Osteocyte (in vitro differentiated cells): ENCODE results near the gene CTXN3. TPM values are rescaled to one million over a fixed set of nuclear protein-coding genes. Genes with fewer than 3 reads are reported as not detected.

Experiments
- DNase-seq: peaks from one replicate; pipeline ENCODE4 v3.0.0; 2021; ENCODE audit warnings: mixed read lengths; ENCODE audit not compliant: unreplicated experiment; ENCODE audit errors: extremely low spot score
- H3K27ac Mint-ChIP-seq: one replicate; pipeline ENCODE4 v1.8.0; 2021; ENCODE audit warnings: mild to moderate bottlenecking, mixed read lengths; ENCODE audit not compliant: unreplicated experiment
- H3K27me3 Mint-ChIP-seq: one replicate; pipeline ENCODE4 v1.8.0; 2021; ENCODE audit warnings: mixed read lengths; ENCODE audit not compliant: unreplicated experiment
- H3K36me3 Mint-ChIP-seq: one replicate; pipeline ENCODE4 v1.8.0; 2021; ENCODE audit warnings: mixed read lengths; ENCODE audit not compliant: unreplicated experiment
- H3K4me1 Mint-ChIP-seq: one replicate; pipeline ENCODE4 v1.8.0; 2021; ENCODE audit warnings: mixed read lengths; ENCODE audit not compliant: unreplicated experiment
- H3K4me3 Mint-ChIP-seq: one replicate; pipeline ENCODE4 v1.8.0; 2021; ENCODE audit warnings: mild to moderate bottlenecking, moderate library complexity, mixed read lengths; ENCODE audit not compliant: unreplicated experiment
- H3K9me3 Mint-ChIP-seq: one replicate; pipeline ENCODE4 v1.8.0; 2021; ENCODE audit warnings: mixed read lengths; ENCODE audit not compliant: unreplicated experiment
- CTCF ChIP-seq: fragments of 200-600 bp; sonication (generic); IDR thresholded peaks from 2 replicates; pipeline ENCODE4 v1.5.0; 2021; ENCODE audit warnings: antibody characterized with exemption, mild to moderate bottlenecking, moderate library complexity
- total RNA-seq: library from RNA; stranded (reverse); gene quantifications from 2 replicates; pipeline ENCODE4 v1.2.1, GENCODE V29; 2021

The CTXN3 gene
- total RNA-seq, 1 donor from 2014 or later, result not detected

- Mint-ChIP-seq H3K9me3 (no peaks in the 10 kb centered on the region), H3K4me1 (peaks cover 8% of the 10 kb centered on the region), H3K27ac (no peak overlapping the region), H3K36me3 (no peaks in the 10 kb centered on the region), H3K4me3 (no peak overlapping the region), H3K27me3 (no peaks in the 10 kb centered on the region)
- no peak for DNase-seq
- no peak for TF ChIP-seq CTCF
Observed at GRCh38 chr5:127612441-127613141, 36.3 kb upstream of the CTXN3 start.

GRCh38 chr5:127615916-127616315 is 33.0 kb upstream of the CTXN3 start:
- Mint-ChIP-seq H3K27ac (no peak overlapping the region), H3K4me3 (no peak overlapping the region), H3K27me3 (no peaks in the 10 kb centered on the region), H3K4me1 (peaks cover 8% of the 10 kb centered on the region), H3K36me3 (no peaks in the 10 kb centered on the region), H3K9me3 (no peaks in the 10 kb centered on the region)
- TF ChIP-seq CTCF, result no peak
- no peak for DNase-seq

GRCh38 chr5:127619908-127620479 is 28.9 kb upstream of the CTXN3 start:
- Mint-ChIP-seq H3K27me3 (peaks cover 7% of the 10 kb centered on the region), H3K4me3 (no peak overlapping the region), H3K36me3 (no peaks in the 10 kb centered on the region), H3K27ac (no peak overlapping the region), H3K9me3 (no peaks in the 10 kb centered on the region), H3K4me1 (peaks cover 8% of the 10 kb centered on the region)
- DNase-seq, result no peak
- TF ChIP-seq CTCF, result no peak

GRCh38 chr5:127621601-127622325 is 27.1 kb upstream of the CTXN3 start:
- Mint-ChIP-seq H3K4me1 (no peaks in the 10 kb centered on the region), H3K4me3 (no peak overlapping the region), H3K9me3 (no peaks in the 10 kb centered on the region), H3K27ac (no peak overlapping the region), H3K27me3 (peaks cover 7% of the 10 kb centered on the region), H3K36me3 (no peaks in the 10 kb centered on the region)
- DNase-seq, result no peak
- TF ChIP-seq CTCF, result no peak

GRCh38 chr5:127634007-127634406 is 14.9 kb upstream of the CTXN3 start:
- Mint-ChIP-seq H3K27me3 (peaks cover 48% of the 10 kb centered on the region), H3K27ac (no peak overlapping the region), H3K36me3 (no peaks in the 10 kb centered on the region), H3K9me3 (no peaks in the 10 kb centered on the region), H3K4me3 (no peak overlapping the region), H3K4me1 (no peaks in the 10 kb centered on the region)
- DNase-seq, result no peak
- TF ChIP-seq CTCF, result no peak
